Measurements from ENCODE around the gene STK39.

Gene STK39

DNA sequence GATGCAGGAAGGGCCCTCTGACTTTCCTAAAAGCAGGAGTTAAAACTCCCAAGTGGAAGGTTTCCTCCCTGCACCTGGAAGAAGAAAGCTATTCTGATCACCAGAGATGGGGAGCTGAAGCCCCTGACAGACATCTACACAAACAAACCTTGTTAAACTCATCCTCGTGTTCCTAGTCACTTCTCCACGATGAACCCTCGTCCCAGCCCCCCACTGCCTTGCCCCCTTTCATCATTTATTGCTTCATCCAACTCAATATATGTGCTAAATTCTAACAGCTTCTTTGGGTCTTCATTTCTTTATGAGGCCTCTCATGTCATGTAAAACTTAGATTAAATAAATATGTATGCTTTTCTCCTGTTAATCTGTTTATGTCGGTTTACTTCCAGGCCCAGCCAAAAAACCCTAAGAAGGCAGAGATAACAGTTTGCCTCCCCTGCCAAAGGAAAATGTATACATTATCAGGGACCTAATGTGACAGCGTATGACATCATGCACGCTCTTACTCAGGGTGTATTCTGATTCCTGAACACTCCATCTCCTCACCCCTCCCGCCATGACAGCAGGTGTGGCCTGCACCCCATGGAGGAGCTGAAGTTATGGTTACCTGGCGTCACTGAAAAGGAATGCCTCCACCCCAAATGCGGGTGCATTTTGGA, 287.2 kb downstream of the STK39 start:
- Histone ChIP-seq H3K36me3 (ENCODE audit: insufficient read depth) (no peaks in the 10 kb centered on the region), H3K9ac (no peak overlapping the region), H3K4me3 (IDR thresholded peaks at IDR 0.05; ENCODE audit: insufficient read depth, low read depth, low read length) (no peak overlapping the region), H3K4me2 (no peak overlapping the region), H3K79me2 (ENCODE audit: insufficient read depth, low read depth) (no peaks in the 10 kb centered on the region), H2AFZ (ENCODE audit: low read depth) (no peak overlapping the region), H3K27me3 (ENCODE audit: insufficient read depth, low read depth) (no peaks in the 10 kb centered on the region), H4K20me1 (ENCODE audit: insufficient read depth) (no peaks in the 10 kb centered on the region), H3K4me1 (ENCODE audit: low read depth, poor library complexity, severe bottlenecking) (no peaks in the 10 kb centered on the region), H3K27ac (no peak overlapping the region)
- TF ChIP-seq, protein P1, sequence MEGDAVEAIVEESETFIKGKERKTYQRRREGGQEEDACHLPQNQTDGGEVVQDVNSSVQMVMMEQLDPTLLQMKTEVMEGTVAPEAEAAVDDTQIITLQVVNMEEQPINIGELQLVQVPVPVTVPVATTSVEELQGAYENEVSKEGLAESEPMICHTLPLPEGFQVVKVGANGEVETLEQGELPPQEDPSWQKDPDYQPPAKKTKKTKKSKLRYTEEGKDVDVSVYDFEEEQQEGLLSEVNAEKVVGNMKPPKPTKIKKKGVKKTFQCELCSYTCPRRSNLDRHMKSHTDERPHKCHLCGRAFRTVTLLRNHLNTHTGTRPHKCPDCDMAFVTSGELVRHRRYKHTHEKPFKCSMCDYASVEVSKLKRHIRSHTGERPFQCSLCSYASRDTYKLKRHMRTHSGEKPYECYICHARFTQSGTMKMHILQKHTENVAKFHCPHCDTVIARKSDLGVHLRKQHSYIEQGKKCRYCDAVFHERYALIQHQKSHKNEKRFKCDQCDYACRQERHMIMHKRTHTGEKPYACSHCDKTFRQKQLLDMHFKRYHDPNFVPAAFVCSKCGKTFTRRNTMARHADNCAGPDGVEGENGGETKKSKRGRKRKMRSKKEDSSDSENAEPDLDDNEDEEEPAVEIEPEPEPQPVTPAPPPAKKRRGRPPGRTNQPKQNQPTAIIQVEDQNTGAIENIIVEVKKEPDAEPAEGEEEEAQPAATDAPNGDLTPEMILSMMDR (conservative IDR thresholded peaks at IDR 0.05; ENCODE audit: low read depth, low read length), result no peak

DNA sequence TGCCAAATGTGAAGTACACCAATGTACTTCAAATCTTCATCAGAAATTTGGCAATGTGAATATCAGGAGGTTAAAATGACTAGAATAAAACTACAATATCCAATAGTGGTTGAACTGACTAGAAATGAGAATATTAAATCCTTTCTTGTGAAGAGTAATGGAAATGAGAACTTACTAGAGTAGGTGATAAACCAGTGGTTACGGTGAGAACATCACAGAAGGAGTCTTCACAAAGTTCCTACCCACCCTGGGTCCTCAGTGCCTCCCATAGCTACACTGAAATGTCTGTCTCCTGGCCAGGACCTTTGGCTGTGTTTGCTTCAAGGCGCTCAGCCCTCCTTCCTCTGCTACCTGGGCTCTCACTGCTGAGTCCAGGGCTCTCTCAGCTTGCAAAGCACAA, 289.7 kb downstream of the STK39 start:
- TF ChIP-seq, protein P1 (conservative IDR thresholded peaks at IDR 0.05; ENCODE audit: low read depth, low read length), result no peak
- H4K20me1 ChIP-seq (ENCODE audit: insufficient read depth), result no peaks in the 10 kb centered on the region
- no peaks in the 10 kb centered on the region for H3K4me1 ChIP-seq (ENCODE audit: low read depth, poor library complexity, severe bottlenecking)
- no peak overlapping the region for H3K4me3 ChIP-seq (IDR thresholded peaks at IDR 0.05; ENCODE audit: insufficient read depth, low read depth, low read length)
- H3K4me2 ChIP-seq, result no peak overlapping the region
- no peaks in the 10 kb centered on the region for H3K79me2 ChIP-seq (ENCODE audit: insufficient read depth, low read depth)
- no peak overlapping the region for H2AFZ ChIP-seq (ENCODE audit: low read depth)
- no peak overlapping the region for H3K9ac ChIP-seq
- no peak overlapping the region for H3K27ac ChIP-seq
- no peaks in the 10 kb centered on the region for H3K27me3 ChIP-seq (ENCODE audit: insufficient read depth, low read depth)
- H3K36me3 ChIP-seq (ENCODE audit: insufficient read depth), result no peaks in the 10 kb centered on the region

DNA sequence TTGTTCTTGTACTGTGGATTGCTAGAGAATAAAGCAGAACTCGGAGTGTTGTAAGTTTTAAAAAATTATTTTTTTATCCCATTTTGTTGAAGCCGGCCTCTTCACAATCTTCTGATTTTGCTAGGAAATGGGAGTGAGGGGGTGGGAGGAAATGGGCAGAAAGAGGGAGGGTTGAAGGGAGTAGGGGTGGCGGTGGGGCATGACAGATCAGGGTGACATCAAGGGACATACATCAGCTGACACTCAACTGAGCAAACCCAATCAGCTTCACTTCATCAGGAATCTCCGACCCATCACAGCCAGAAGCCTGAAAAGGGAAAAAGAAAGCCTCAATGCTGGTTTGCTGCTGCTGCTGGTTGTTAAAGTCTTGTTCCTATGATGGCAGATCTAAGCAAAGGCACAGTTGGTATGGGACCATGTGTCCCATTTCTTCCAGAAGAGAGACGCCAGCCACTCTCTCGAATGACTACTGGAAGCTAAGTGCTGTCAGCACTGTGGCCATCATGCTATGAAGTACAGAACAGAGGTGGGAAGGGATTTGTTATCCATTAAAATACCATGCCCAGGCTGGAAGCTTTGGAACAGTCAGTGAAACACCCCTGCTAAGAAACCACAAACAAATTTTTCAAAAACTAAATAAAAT, 292.0 kb downstream of the STK39 start:
- TF ChIP-seq, protein P1 (conservative IDR thresholded peaks at IDR 0.05; ENCODE audit: low read depth, low read length), result no peak
- H3K79me2 ChIP-seq (ENCODE audit: insufficient read depth, low read depth), result no peaks in the 10 kb centered on the region
- no peak overlapping the region for H3K9ac ChIP-seq
- H3K27me3 ChIP-seq (ENCODE audit: insufficient read depth, low read depth), result no peaks in the 10 kb centered on the region
- no peak overlapping the region for H2AFZ ChIP-seq (ENCODE audit: low read depth)
- H3K27ac ChIP-seq, result no peak overlapping the region
- H3K4me2 ChIP-seq, result no peak overlapping the region
- no peaks in the 10 kb centered on the region for H4K20me1 ChIP-seq (ENCODE audit: insufficient read depth)
- H3K36me3 ChIP-seq (ENCODE audit: insufficient read depth), result no peaks in the 10 kb centered on the region
- H3K4me3 ChIP-seq (IDR thresholded peaks at IDR 0.05; ENCODE audit: insufficient read depth, low read depth, low read length), result no peak overlapping the region
- H3K4me1 ChIP-seq (ENCODE audit: low read depth, poor library complexity, severe bottlenecking), result no peaks in the 10 kb centered on the region

DNA sequence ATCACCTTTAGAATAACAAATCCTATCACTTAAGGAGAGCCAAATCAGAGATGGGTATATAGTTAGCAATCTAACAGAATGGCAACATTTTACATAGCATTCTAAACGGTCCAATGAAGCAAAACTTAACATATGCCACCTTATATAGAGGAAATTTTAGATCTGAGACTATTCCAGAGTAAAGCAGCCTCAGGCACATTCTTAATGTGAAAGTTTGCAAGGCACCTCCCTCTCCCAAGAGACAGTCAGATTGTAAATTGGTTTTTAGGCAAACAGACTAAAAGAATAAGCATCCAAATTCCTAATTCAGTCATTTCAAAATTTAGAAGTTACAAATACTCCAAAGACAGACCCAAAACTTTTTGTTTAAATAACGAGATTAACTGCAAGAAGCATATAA, 292.9 kb downstream of the STK39 start:
- Histone ChIP-seq H4K20me1 (ENCODE audit: insufficient read depth) (no peaks in the 10 kb centered on the region), H3K36me3 (ENCODE audit: insufficient read depth) (no peaks in the 10 kb centered on the region), H3K79me2 (ENCODE audit: insufficient read depth, low read depth) (no peaks in the 10 kb centered on the region), H3K4me2 (no peak overlapping the region), H3K27me3 (ENCODE audit: insufficient read depth, low read depth) (no peaks in the 10 kb centered on the region), H3K27ac (no peak overlapping the region), H3K9ac (no peak overlapping the region), H3K4me3 (IDR thresholded peaks at IDR 0.05; ENCODE audit: insufficient read depth, low read depth, low read length) (no peak overlapping the region), H3K4me1 (ENCODE audit: low read depth, poor library complexity, severe bottlenecking) (no peaks in the 10 kb centered on the region), H2AFZ (ENCODE audit: low read depth) (no peak overlapping the region)
- TF ChIP-seq, protein P1 (conservative IDR thresholded peaks at IDR 0.05; ENCODE audit: low read depth, low read length), result no peak

Data from KMS-11 (cell line).